GM12878 (cell line): ENCODE results near the gene UBE2G2. TPM values are rescaled to one million over a fixed set of nuclear protein-coding genes. Genes with fewer than 3 reads are reported as not detected.

Experiments used
- CBX3 ChIP-seq: fragments of 200-600 bp; sonication (generic); IDR thresholded peaks from 2 replicates; pipeline ENCODE4 v1.6.1; 2016; ENCODE audit warnings: low read depth, borderline replicate concordance
- CREM ChIP-seq: IDR thresholded peaks from 2 replicates; pipeline ENCODE4 v1.6.1; 2014; ENCODE audit warnings: antibody characterized with exemption, low read depth
- ESRRA ChIP-seq: IDR thresholded peaks from 2 replicates; pipeline ENCODE4 v1.6.1; 2012; ENCODE audit warnings: mild to moderate bottlenecking, low read length, improper control_type of control experiment
- KAT2A ChIP-seq: conservative IDR thresholded peaks from 2 replicates; pipeline ENCODE4 v1.6.1; 2011; ENCODE audit warnings: low read depth, low read length; ENCODE audit not compliant: control insufficient read depth
- NR2C1 ChIP-seq: fragments of 450-650 bp; IDR thresholded peaks from 2 replicates; pipeline ENCODE4 v1.6.1; 2017; ENCODE audit warnings: antibody characterized with exemption, mild to moderate bottlenecking, moderate library complexity
- SIX5 ChIP-seq: IDR thresholded peaks from 2 replicates; pipeline ENCODE4 v1.6.1; 2011; ENCODE audit warnings: mild to moderate bottlenecking, low read depth, low read length, moderate library complexity; ENCODE audit not compliant: severe bottlenecking
- SMC3 ChIP-seq: IDR thresholded peaks from 2 replicates; pipeline ENCODE4 v1.6.1; 2011; ENCODE audit warnings: low read length, improper control_type of control experiment, borderline replicate concordance
- ZBED1 ChIP-seq: IDR thresholded peaks from 2 replicates; pipeline ENCODE4 v1.6.1; 2016; ENCODE audit warnings: borderline replicate concordance
- polyA plus RNA-seq, 11 experiments: library from polyadenylated mRNA; depleted of rRNA in 4 of 11; unstranded in 6 of 11; stranded (reverse) in 5 of 11; fragments of >200 nt; fragmentation: Nextera tagmentation in 4 of 11; fragmentation: Illumina TruSeq in 1 of 11; extraction: Ambion mirVana in 4 of 11; extraction: Trizol in 1 of 11; gene quantifications; 1 replicate in 1 of 11; 2 replicates in 10 of 11; pipeline versions ENCODE4 v1.2.1 to v1.2.3, GENCODE V29; 2011 to 2016; ENCODE audit warnings: inconsistent platforms in 2 of 11, missing spikeins in 2 of 11, low read depth in 1 of 11
- total RNA-seq, 4 experiments: library from RNA; depleted of rRNA in 3 of 4; stranded (reverse); fragments of >200 nt in 3 of 4; fragmentation: Illumina TruSeq in 1 of 4; extraction: Trizol in 1 of 4; gene quantifications; 2 replicates each; pipeline versions ENCODE4 v1.2.1 to v1.2.3, GENCODE V29; 2013 to 2021
- TF ChIP-seq, protein P1 (sequence below): fragments of 450-650 bp; IDR thresholded peaks from 2 replicates; pipeline ENCODE4 v1.6.1; 2017; ENCODE audit warnings: mild to moderate bottlenecking, moderate library complexity
- TF ChIP-seq, protein P2 (sequence below): fragments of 150-350 bp; IDR thresholded peaks from 2 replicates; pipeline ENCODE4 v1.6.1; 2016; ENCODE audit warnings: low read depth, low read length
- TF ChIP-seq, protein P3 (sequence below): IDR thresholded peaks from 2 replicates; pipeline ENCODE4 v1.6.1; 2011; ENCODE audit warnings: borderline replicate concordance, low read depth, mild to moderate bottlenecking, moderate library complexity, low read length; ENCODE audit not compliant: insufficient read depth, poor library complexity, severe bottlenecking

UBE2G2 gene
- total and polyA plus RNA-seq, 10 of the 15 experiments (the other 5 are each of a cell fraction or from before 2014, with no cell fraction given): 27.0 to 139 (median 75.9) TPM

DNA sequence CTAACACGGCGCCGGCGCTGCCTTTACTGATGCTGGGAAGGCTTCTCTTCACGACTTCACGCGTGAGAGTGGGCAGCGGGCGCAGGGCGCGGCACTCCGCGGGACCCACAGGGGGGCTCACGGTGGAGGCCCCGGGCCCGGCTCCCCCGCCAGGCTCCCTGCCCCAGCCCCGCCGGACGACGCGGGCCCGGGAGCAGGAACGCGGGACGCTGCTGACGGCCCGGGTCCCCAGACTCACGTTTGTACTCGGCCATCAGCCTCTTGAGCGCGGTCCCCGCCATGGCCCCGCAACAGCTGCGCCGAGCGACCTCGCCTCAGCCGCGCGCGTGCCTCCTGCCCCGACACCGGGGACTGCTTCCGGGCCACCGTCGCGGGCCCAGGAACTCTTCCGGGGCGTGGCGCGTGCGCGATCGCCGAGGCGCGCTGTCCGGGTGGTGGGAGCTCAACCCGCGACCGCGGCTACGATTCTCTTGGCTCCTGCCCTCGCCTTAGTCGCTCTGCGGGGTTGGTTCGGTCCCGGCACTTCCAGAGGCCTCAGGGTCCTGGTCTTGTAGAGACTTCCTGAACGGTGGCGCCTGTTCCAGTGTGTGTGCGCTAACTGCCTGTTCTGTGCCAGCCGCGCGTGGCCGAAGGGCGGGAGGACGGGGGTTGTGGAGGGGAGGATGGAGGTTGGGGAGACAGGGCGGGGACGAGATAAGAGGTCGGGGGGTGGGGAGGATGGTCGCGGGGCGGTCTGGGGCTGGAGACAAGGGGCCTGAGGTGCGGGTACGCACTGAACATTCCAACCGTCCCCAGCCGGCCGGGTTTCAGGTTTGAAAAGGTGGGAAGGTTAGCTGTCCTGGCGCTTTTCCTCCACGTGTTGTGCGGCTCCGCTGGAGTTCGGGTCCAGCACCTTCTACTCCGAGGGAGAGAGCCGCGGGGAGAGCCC, at the start of gene UBE2G2 (continued):
- TF ChIP-seq, protein P1, sequence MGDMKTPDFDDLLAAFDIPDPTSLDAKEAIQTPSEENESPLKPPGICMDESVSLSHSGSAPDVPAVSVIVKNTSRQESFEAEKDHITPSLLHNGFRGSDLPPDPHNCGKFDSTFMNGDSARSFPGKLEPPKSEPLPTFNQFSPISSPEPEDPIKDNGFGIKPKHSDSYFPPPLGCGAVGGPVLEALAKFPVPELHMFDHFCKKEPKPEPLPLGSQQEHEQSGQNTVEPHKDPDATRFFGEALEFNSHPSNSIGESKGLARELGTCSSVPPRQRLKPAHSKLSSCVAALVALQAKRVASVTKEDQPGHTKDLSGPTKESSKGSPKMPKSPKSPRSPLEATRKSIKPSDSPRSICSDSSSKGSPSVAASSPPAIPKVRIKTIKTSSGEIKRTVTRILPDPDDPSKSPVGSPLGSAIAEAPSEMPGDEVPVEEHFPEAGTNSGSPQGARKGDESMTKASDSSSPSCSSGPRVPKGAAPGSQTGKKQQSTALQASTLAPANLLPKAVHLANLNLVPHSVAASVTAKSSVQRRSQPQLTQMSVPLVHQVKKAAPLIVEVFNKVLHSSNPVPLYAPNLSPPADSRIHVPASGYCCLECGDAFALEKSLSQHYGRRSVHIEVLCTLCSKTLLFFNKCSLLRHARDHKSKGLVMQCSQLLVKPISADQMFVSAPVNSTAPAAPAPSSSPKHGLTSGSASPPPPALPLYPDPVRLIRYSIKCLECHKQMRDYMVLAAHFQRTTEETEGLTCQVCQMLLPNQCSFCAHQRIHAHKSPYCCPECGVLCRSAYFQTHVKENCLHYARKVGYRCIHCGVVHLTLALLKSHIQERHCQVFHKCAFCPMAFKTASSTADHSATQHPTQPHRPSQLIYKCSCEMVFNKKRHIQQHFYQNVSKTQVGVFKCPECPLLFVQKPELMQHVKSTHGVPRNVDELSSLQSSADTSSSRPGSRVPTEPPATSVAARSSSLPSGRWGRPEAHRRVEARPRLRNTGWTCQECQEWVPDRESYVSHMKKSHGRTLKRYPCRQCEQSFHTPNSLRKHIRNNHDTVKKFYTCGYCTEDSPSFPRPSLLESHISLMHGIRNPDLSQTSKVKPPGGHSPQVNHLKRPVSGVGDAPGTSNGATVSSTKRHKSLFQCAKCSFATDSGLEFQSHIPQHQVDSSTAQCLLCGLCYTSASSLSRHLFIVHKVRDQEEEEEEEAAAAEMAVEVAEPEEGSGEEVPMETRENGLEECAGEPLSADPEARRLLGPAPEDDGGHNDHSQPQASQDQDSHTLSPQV: no peak
- TF ChIP-seq SIX5: peak; percentile 70
- TF ChIP-seq KAT2A: no peak
- no peak for TF ChIP-seq ESRRA
- TF ChIP-seq, protein P2, sequence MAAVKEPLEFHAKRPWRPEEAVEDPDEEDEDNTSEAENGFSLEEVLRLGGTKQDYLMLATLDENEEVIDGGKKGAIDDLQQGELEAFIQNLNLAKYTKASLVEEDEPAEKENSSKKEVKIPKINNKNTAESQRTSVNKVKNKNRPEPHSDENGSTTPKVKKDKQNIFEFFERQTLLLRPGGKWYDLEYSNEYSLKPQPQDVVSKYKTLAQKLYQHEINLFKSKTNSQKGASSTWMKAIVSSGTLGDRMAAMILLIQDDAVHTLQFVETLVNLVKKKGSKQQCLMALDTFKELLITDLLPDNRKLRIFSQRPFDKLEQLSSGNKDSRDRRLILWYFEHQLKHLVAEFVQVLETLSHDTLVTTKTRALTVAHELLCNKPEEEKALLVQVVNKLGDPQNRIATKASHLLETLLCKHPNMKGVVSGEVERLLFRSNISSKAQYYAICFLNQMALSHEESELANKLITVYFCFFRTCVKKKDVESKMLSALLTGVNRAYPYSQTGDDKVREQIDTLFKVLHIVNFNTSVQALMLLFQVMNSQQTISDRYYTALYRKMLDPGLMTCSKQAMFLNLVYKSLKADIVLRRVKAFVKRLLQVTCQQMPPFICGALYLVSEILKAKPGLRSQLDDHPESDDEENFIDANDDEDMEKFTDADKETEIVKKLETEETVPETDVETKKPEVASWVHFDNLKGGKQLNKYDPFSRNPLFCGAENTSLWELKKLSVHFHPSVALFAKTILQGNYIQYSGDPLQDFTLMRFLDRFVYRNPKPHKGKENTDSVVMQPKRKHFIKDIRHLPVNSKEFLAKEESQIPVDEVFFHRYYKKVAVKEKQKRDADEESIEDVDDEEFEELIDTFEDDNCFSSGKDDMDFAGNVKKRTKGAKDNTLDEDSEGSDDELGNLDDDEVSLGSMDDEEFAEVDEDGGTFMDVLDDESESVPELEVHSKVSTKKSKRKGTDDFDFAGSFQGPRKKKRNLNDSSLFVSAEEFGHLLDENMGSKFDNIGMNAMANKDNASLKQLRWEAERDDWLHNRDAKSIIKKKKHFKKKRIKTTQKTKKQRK: no peak
- TF ChIP-seq CREM: no peak; the same call in 1 of the 2 replicates
- TF ChIP-seq CBX3: no peak
- no peak for TF ChIP-seq SMC3
- no peak for TF ChIP-seq ZBED1
- TF ChIP-seq, protein P3, sequence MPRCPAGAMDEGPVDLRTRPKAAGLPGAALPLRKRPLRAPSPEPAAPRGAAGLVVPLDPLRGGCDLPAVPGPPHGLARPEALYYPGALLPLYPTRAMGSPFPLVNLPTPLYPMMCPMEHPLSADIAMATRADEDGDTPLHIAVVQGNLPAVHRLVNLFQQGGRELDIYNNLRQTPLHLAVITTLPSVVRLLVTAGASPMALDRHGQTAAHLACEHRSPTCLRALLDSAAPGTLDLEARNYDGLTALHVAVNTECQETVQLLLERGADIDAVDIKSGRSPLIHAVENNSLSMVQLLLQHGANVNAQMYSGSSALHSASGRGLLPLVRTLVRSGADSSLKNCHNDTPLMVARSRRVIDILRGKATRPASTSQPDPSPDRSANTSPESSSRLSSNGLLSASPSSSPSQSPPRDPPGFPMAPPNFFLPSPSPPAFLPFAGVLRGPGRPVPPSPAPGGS: peak; percentile 60
- TF ChIP-seq NR2C1: peak; percentile 99
